HG02610 (cell line): ENCODE results near the gene GRAMD1C.

Experiments
- ATAC-seq: cut with Tn5 transposase; IDR thresholded peaks from one replicate; pipeline ENCODE4 v1.9.1; 2021; ENCODE audit warnings: mild to moderate bottlenecking, moderate library complexity; ENCODE audit not compliant: unreplicated experiment

Gene GRAMD1C

GRCh38 chr3:113948015-113948917, 109.7 kb downstream of the GRAMD1C start:
- peak; percentile 41 for ATAC-seq

GRCh38 chr3:113952921-113953320, 114.3 kb downstream of the GRAMD1C start:
- ATAC-seq: no peak

- ATAC-seq: no peak
Observed at GRCh38 chr3:113953677-113954076, 115.1 kb downstream of the GRAMD1C start.

- no peak for ATAC-seq
Observed at GRCh38 chr3:113954091-113954685, 115.6 kb downstream of the GRAMD1C start.

GRCh38 chr3:113963879-113964278, 125.3 kb downstream of the GRAMD1C start:
- no peak for ATAC-seq

- no peak for ATAC-seq
Observed at GRCh38 chr3:113966172-113966571, 127.6 kb downstream of the GRAMD1C start.

GRCh38 chr3:113968986-113969385, 130.4 kb downstream of the GRAMD1C start:
- no peak for ATAC-seq

- ATAC-seq: no peak
Observed at GRCh38 chr3:113977822-113978221, 139.2 kb downstream of the GRAMD1C start.

- ATAC-seq: no peak
Observed at GRCh38 chr3:113979916-113980315, 141.3 kb downstream of the GRAMD1C start.

GRCh38 chr3:113981803-113982202, 143.2 kb downstream of the GRAMD1C start:
- no peak for ATAC-seq

GRCh38 chr3:113983544-113983943, 145.0 kb downstream of the GRAMD1C start:
- ATAC-seq: no peak

- peak; percentile 84 for ATAC-seq
Observed at GRCh38 chr3:113985541-113985940, 147.0 kb downstream of the GRAMD1C start.
